NT2/D1 (cell line): ENCODE measurements around the gene ADAR.

Experiments used
- DNase-seq: peaks from one replicate; pipeline ENCODE4 v3.0.0-alpha.2; 2011; ENCODE audit warnings: low read depth, low spot score
- H3K27me3 ChIP-seq: 2 replicates; pipeline ENCODE4 v1.6.0; 2011; ENCODE audit warnings: mild to moderate bottlenecking; ENCODE audit not compliant: insufficient read length, insufficient read depth
- H3K36me3 ChIP-seq: 2 replicates; pipeline ENCODE4 v1.6.1; 2011; ENCODE audit warnings: mild to moderate bottlenecking, low read length, mixed read lengths; ENCODE audit not compliant: insufficient read depth, insufficient read length
- H3K4me1 ChIP-seq: 2 replicates; pipeline ENCODE4 v1.5.1; 2011; ENCODE audit not compliant: insufficient read depth, insufficient read length
- H3K4me3 ChIP-seq: 2 replicates; pipeline ENCODE4 v1.5.1; 2011; ENCODE audit warnings: low read depth; ENCODE audit not compliant: insufficient read length
- H3K9ac ChIP-seq: 2 replicates; pipeline ENCODE4 v1.6.0; 2011; ENCODE audit warnings: low read depth; ENCODE audit not compliant: insufficient read length
- H3K9me3 ChIP-seq: 2 replicates; pipeline ENCODE4 v1.5.1; 2011; ENCODE audit warnings: mild to moderate bottlenecking, low read length; ENCODE audit not compliant: insufficient read depth
- SUZ12 ChIP-seq: IDR thresholded peaks from 2 replicates; pipeline ENCODE4 v1.6.1; 2011; ENCODE audit not compliant: insufficient read length, insufficient read depth; ENCODE audit errors: extremely low read depth
- YY1 ChIP-seq: IDR thresholded peaks from 2 replicates; pipeline ENCODE4 v1.6.1; 2011; ENCODE audit not compliant: insufficient read length, insufficient read depth
- ZNF274 ChIP-seq: IDR thresholded peaks from 2 replicates; pipeline ENCODE4 v1.6.1; 2011; ENCODE audit warnings: mild to moderate bottlenecking, low read depth, low read length

ADAR gene

DNA sequence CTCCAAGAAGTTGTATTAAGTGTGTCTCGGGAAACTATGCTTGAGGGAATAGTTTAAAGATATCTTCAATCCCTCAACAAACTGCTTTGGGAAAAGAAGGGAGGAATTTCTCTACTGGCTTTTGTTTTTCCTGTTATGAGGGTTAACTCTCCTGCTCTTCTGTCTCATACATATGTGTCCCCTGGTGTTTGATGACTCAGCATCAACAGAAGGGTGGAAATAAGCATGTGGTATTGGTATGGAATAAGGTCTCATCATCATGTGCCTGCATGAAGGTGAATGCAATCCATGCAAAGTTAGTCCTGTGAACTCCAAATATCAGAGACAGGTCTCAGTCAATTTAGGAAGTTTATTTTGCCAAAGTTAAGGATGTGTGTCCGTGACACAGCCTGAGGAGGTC lies 27.2 kb upstream of the ADAR start:
- no peak overlapping the region for H3K4me3 ChIP-seq
- no peaks in the 10 kb centered on the region for H3K4me1 ChIP-seq
- no peak for TF ChIP-seq SUZ12
- no peak for TF ChIP-seq YY1

DNA sequence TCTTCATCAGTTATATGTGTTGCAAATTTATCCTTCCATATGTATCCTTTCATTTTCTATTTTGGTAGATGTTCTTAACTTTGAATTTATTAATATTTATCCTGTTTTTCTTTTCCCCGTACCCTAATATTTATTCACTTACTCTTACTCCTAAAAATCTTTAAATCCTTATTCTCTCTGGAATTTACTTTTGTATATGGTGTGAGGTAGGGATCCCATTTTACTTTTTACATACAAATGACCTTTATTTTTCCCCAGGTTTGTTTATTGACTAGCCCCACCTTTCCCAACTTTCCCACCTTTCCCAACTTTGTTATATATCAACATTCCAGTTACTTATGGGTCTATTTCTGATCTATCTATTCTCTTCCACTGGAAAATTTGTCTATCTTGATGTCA lies 21.7 kb upstream of the ADAR start:
- Histone ChIP-seq H3K27me3 (no peaks in the 10 kb centered on the region), H3K4me3 (no peak overlapping the region), H3K36me3 (peaks cover 6% of the 10 kb centered on the region), H3K9ac (no peak overlapping the region), H3K4me1 (peaks cover 5% of the 10 kb centered on the region), H3K9me3 (peaks cover 25% of the 10 kb centered on the region)
- DNase-seq: no peak
- TF ChIP-seq ZNF274 (no peak), YY1 (no peak), SUZ12 (no peak)

More for the DNA sequence above, 27.2 kb upstream of the ADAR start:
- no peak for DNase-seq
- Histone ChIP-seq H3K9ac (no peak overlapping the region), H3K27me3 (no peaks in the 10 kb centered on the region), H3K36me3 (no peaks in the 10 kb centered on the region), H3K9me3 (peaks cover 26% of the 10 kb centered on the region)

DNA sequence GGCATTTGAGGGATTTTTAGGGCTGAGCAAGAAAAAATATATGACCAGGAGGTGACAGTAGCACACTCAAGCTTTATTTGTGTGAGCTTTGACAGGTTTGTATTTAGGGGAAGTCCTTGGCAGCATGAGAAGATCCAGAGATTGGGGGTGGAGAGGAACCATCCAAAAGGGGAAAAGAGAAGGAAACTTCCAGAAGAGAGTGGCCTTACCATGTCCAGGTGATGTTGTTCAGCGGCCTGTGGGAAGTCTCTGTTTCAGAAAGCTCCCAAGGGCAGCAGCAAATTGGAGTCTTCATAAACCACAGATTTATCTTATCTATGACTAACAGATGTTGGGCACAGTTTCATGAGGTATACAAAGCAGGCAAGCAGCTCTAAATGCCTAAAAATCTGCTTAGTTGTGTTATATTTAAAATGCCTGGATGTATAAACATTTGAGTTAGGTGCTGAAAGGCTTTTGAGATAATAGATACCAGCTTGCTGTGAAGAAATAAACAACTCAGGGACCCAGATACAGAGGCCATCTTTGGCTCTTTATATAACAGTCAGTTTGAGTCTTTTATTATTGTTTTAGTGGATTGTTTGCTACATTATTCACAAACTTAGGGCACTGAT lies 21.2 kb upstream of the ADAR start:
- no peak overlapping the region for H3K9ac ChIP-seq

DNA sequence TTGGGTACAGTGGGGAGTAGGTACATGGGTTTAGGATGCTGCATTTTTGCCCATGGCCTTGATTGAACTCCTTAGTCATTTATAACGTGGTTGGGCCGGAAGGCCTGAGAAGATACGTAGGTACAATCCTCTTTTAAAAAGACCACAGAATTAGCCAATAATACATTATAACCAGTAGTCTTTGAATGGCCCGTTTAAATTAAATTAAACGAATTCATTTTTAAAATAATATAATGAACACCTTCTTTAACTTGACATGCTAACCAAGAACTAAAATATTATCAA lies 20.1 kb upstream of the ADAR start:
- peak overlapping the region; percentile 62 for H3K9ac ChIP-seq

More for the DNA sequence above, 21.2 kb upstream of the ADAR start:
- no peak overlapping the region for H3K4me3 ChIP-seq
- DNase-seq: no peak
- H3K27me3 ChIP-seq: no peaks in the 10 kb centered on the region
- H3K36me3 ChIP-seq: peaks cover 9% of the 10 kb centered on the region
- peaks cover 25% of the 10 kb centered on the region for H3K9me3 ChIP-seq
- no peak for TF ChIP-seq ZNF274
- no peak for TF ChIP-seq SUZ12
- no peak for TF ChIP-seq YY1
- H3K4me1 ChIP-seq: peaks cover 5% of the 10 kb centered on the region

DNA sequence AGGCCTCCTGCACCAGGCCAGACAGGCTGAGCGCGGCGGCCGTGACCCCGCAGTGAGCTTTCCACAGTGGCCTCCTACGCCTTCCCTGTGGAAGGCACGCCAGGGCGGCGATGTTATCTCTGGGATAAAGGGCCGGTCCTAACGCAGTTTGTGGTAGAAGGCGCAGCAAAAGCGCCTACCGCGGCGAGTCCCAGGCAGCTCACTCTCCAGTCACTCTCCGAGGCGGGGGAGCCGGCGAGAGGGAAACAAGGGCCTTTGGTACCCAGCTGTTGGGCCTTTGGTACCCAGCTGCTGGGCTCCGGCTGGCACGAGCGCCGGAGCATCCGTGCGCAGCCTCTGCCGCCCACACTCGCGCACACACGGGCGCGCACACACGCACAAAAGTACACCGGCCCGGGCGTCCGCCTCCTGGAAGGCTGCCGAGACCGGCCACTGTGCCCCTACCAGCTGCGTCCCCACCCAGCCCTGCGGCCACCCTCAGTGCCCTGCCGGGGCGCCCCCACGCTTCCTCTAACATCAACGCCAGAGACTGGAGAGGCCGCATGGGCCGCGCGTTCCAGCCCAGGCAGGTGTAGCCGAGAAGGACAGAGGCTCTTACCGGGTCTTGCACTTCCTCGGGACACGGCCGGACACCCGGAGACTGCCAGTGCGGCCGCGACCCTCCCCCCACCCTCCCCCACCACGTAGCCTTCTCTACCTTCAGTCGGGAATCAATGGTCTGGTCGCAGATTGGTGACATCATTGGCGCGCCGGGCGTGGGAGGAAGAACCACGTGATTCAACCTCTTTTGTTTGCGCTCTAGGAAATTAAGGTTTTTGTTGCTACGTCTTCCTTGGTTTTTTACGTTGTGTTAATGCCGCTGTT lies 19.5 kb upstream of the ADAR start:
- peak overlapping the region; percentile 96 for H3K9ac ChIP-seq
- H3K9me3 ChIP-seq: peaks cover 25% of the 10 kb centered on the region
- H3K27me3 ChIP-seq: no peaks in the 10 kb centered on the region
- H3K36me3 ChIP-seq: peaks cover 21% of the 10 kb centered on the region
- H3K4me1 ChIP-seq: peaks cover 5% of the 10 kb centered on the region
- DNase-seq: peak; percentile 97
- TF ChIP-seq ZNF274 (no peak), YY1 (no peak)
- peak overlapping the region; percentile 98 for H3K4me3 ChIP-seq

More for the DNA sequence above, 20.1 kb upstream of the ADAR start:
- Histone ChIP-seq H3K36me3 (peaks cover 18% of the 10 kb centered on the region), H3K4me3 (peak overlapping the region; percentile 98), H3K9me3 (peaks cover 25% of the 10 kb centered on the region), H3K27me3 (no peaks in the 10 kb centered on the region), H3K4me1 (peaks cover 5% of the 10 kb centered on the region)
- TF ChIP-seq YY1 (no peak), ZNF274 (no peak), SUZ12 (no peak)
- DNase-seq: no peak

DNA sequence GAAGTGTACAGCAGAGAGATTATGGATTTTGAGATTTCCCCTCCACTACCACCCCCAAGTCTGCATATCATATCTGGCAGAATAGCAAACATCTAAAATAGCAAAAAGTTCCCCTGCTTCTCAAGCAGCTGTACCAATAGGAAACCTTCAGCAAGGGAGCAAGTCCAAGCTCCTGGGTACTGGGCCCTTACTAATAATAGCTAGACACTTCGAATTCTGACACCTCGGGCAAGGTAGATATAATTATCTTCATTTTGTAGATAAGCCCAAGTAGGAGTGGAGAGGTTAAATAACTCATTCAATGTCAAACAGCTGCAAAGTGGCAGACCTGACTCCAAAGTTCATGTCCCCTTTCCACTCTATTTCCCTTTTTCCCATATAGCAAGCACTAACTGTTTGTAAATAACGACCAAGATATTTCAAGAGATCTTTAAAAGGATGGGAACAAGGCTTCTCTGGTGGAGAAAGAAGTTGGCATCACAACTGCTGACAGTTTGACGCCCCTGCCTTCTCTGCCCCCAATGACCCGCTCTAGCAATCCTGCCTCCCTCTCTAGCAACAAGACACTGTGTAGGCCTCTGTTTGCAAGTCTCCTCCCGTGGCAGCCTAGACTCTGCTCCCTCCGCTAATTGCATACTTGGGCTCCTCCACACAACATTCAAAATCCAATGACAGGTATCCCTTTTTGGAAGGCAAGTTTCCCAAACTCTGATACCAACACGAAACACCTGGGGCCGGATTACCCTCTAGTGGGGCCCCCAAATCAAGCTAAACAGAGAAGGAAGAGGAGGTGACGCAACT lies 18.7 kb upstream of the ADAR start:
- peaks cover 5% of the 10 kb centered on the region for H3K4me1 ChIP-seq
- H3K36me3 ChIP-seq: peaks cover 28% of the 10 kb centered on the region
- H3K9me3 ChIP-seq: peaks cover 25% of the 10 kb centered on the region
- TF ChIP-seq SUZ12 (no peak), YY1 (no peak), ZNF274 (no peak)
- DNase-seq: no peak
- no peaks in the 10 kb centered on the region for H3K27me3 ChIP-seq
- H3K4me3 ChIP-seq: peak overlapping the region; percentile 98
- peak overlapping the region; percentile 96 for H3K9ac ChIP-seq
